22Rv1 (cell line): ENCODE measurements around the gene SIT1.

ENCODE experiments used
- ZFX ChIP-seq: fragments of 450-650 bp; IDR thresholded peaks from 2 replicates; pipeline ENCODE4 v1.6.1; 2017; ENCODE audit warnings: antibody characterized with exemption, borderline replicate concordance
- TF ChIP-seq, protein P1 (sequence below): fragments of 450-650 bp; IDR thresholded peaks from 2 replicates; pipeline ENCODE4 v1.5.1; 2017; ENCODE audit warnings: mild to moderate bottlenecking

GRCh38 chr9:35686222-35687203 is 35.8 kb upstream of the SIT1 start:
- TF ChIP-seq, protein P1, sequence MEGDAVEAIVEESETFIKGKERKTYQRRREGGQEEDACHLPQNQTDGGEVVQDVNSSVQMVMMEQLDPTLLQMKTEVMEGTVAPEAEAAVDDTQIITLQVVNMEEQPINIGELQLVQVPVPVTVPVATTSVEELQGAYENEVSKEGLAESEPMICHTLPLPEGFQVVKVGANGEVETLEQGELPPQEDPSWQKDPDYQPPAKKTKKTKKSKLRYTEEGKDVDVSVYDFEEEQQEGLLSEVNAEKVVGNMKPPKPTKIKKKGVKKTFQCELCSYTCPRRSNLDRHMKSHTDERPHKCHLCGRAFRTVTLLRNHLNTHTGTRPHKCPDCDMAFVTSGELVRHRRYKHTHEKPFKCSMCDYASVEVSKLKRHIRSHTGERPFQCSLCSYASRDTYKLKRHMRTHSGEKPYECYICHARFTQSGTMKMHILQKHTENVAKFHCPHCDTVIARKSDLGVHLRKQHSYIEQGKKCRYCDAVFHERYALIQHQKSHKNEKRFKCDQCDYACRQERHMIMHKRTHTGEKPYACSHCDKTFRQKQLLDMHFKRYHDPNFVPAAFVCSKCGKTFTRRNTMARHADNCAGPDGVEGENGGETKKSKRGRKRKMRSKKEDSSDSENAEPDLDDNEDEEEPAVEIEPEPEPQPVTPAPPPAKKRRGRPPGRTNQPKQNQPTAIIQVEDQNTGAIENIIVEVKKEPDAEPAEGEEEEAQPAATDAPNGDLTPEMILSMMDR: no peak
- TF ChIP-seq ZFX: no peak
